ENCODE measurements around the gene CFAP47. TPM values are rescaled to one million over a fixed set of nuclear protein-coding genes. Genes with fewer than 3 reads are reported as not detected.

CFAP47 gene
- total and polyA plus RNA-seq, 2 of the 4 experiments (the other 2 are of a cell fraction) = not detected

DNA sequence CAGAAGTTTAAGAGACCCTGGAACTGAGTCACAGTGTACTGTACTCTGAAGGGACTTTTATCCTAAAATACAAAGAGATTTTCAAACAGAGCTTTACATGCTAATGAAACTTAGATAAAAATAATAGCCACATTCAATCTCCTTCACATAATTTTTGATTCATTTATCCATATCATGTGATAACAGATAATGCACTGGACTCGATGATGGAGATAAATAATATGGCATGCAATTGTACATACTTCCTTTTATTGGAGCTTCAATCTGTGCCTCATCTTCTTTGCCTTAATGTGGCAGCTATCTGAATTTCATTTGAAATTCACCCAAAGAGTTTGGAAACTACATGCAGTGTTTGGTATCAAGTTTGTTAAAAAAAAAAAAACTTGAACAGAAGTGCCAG lies 390.6 kb downstream of the CFAP47 start:
- Histone ChIP-seq H2AK9ac (replicated peaks; ENCODE audit: low read depth, low read length, poor library complexity) (no peak overlapping the region), H3K9me3 (ENCODE audit: control insufficient read depth, insufficient read depth, low read length) (no peaks in the 10 kb centered on the region), H2BK5ac (ENCODE audit: low read depth, low read length, poor library complexity, severe bottlenecking) (no peak overlapping the region), H4K5ac (ENCODE audit: low read depth, low read length) (no peak overlapping the region), H2AFZ (replicated peaks; ENCODE audit: low read length, poor library complexity) (no peak overlapping the region), H4K91ac (ENCODE audit: insufficient read depth, low read depth, low read length) (no peak overlapping the region), H3K56ac (ENCODE audit: extremely low read depth, insufficient read depth, low read length) (no peak overlapping the region), H3K23ac (ENCODE audit: low read depth, low read length) (no peak overlapping the region), H4K20me1 (ENCODE audit: insufficient read depth, low read length) (no peaks in the 10 kb centered on the region), H3K4me1 (ENCODE audit: control insufficient read depth, insufficient read depth, low read length) (no peaks in the 10 kb centered on the region), H3K36me3 (ENCODE audit: control insufficient read depth, insufficient read depth, low read length) (no peaks in the 10 kb centered on the region), H2BK120ac (ENCODE audit: low read depth, low read length) (no peak overlapping the region), H3K18ac (ENCODE audit: low read depth, low read length) (no peak overlapping the region), H3K27me3 (ENCODE audit: control insufficient read depth, insufficient read depth, low read length) (no peaks in the 10 kb centered on the region), H3K9ac (ENCODE audit: low read depth, low read length) (no peak overlapping the region), H3K79me1 (ENCODE audit: low read depth in 1 of 2, low read length in 2 of 2) (no peaks in the 10 kb centered on the region), H3K4ac (ENCODE audit: low read depth, low read length) (no peak overlapping the region), H4K8ac (ENCODE audit: low read depth in 2 of 2, low read length in 2 of 2) (no peak overlapping the region), H2BK20ac (ENCODE audit: low read depth, low read length) (no peak overlapping the region), H3K4me3 (ENCODE audit: insufficient read depth, low read depth, low read length) (no peak overlapping the region), H2AK5ac (ENCODE audit: low read depth, low read length) (no peak overlapping the region), H3K27ac (ENCODE audit: insufficient read depth, low read length) (no peak overlapping the region), H3K14ac (replicated peaks; ENCODE audit: low read depth, low read length) (no peak overlapping the region), H3K4me2 (ENCODE audit: low read depth, low read length) (no peak overlapping the region), H2BK15ac (ENCODE audit: low read depth, low read length) (no peak overlapping the region), H3K9me1 (ENCODE audit: insufficient read depth, low read length) (no peaks in the 10 kb centered on the region)
- DNase-seq (no peak), ATAC-seq (ENCODE audit: low read depth) (no peak)
- in situ Hi-C loops (cut with MboI; ENCODE audit: low sequenced_read_pairs) = no loop called here
- intact Hi-C loops (cut with micrococcal nuclease) = no loop called here
- dilution Hi-C loops (cut with HindIII; ENCODE audit: low sequenced_read_pairs, unreplicated experiment) = no loop called here
- BruUV-seq (replicated peaks) = no TSS peak
- ChIA-PET CTCF (no interaction called here), POLR2A (ENCODE audit: unreplicated experiment) (no interaction called here)
- TF ChIP-seq, protein P1, sequence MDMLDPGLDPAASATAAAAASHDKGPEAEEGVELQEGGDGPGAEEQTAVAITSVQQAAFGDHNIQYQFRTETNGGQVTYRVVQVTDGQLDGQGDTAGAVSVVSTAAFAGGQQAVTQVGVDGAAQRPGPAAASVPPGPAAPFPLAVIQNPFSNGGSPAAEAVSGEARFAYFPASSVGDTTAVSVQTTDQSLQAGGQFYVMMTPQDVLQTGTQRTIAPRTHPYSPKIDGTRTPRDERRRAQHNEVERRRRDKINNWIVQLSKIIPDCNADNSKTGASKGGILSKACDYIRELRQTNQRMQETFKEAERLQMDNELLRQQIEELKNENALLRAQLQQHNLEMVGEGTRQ (IDR thresholded peaks at IDR 0.05; ENCODE audit: low read depth, low read length) = no peak
- TF ChIP-seq RCOR1 (IDR thresholded peaks at IDR 0.05; ENCODE audit: insufficient replicate concordance, low read length) (no peak), BHLHE40 (IDR thresholded peaks at IDR 0.05; ENCODE audit: low read depth, low read length) (no peak), MAZ (IDR thresholded peaks at IDR 0.05; ENCODE audit: borderline replicate concordance, low read depth, low read length) (no peak), SMC3 (IDR thresholded peaks at IDR 0.05; ENCODE audit: low read depth, low read length) (no peak), NFE2L2 (IDR thresholded peaks at IDR 0.05; ENCODE audit: low read depth, low read length) (no peak), MXI1 (IDR thresholded peaks at IDR 0.05; ENCODE audit: borderline replicate concordance, low read depth, low read length) (no peak), RAD21 (IDR thresholded peaks at IDR 0.05; ENCODE audit: low read length) (no peak), RFX5 (IDR thresholded peaks at IDR 0.05; ENCODE audit: low read depth, low read length) (no peak), POLR2A (IDR thresholded peaks at IDR 0.05; ENCODE audit: low read depth, low read length) (no peak), MAFK (IDR thresholded peaks at IDR 0.05; ENCODE audit: low read depth, low read length) (no peak), CEBPB (IDR thresholded peaks at IDR 0.05; ENCODE audit: low read depth, low read length) (no peak), CHD1 (IDR thresholded peaks at IDR 0.05; ENCODE audit: low read depth, low read length) (no peak), FOS (IDR thresholded peaks at IDR 0.05; ENCODE audit: low read depth, low read length) (no peak)
- TF ChIP-seq, protein P2, sequence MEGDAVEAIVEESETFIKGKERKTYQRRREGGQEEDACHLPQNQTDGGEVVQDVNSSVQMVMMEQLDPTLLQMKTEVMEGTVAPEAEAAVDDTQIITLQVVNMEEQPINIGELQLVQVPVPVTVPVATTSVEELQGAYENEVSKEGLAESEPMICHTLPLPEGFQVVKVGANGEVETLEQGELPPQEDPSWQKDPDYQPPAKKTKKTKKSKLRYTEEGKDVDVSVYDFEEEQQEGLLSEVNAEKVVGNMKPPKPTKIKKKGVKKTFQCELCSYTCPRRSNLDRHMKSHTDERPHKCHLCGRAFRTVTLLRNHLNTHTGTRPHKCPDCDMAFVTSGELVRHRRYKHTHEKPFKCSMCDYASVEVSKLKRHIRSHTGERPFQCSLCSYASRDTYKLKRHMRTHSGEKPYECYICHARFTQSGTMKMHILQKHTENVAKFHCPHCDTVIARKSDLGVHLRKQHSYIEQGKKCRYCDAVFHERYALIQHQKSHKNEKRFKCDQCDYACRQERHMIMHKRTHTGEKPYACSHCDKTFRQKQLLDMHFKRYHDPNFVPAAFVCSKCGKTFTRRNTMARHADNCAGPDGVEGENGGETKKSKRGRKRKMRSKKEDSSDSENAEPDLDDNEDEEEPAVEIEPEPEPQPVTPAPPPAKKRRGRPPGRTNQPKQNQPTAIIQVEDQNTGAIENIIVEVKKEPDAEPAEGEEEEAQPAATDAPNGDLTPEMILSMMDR (conservative IDR thresholded peaks at IDR 0.05; ENCODE audit: low read depth, low read length) = no peak
- TF ChIP-seq, protein P3, sequence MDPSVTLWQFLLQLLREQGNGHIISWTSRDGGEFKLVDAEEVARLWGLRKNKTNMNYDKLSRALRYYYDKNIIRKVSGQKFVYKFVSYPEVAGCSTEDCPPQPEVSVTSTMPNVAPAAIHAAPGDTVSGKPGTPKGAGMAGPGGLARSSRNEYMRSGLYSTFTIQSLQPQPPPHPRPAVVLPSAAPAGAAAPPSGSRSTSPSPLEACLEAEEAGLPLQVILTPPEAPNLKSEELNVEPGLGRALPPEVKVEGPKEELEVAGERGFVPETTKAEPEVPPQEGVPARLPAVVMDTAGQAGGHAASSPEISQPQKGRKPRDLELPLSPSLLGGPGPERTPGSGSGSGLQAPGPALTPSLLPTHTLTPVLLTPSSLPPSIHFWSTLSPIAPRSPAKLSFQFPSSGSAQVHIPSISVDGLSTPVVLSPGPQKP (IDR thresholded peaks at IDR 0.05; ENCODE audit: borderline replicate concordance, low read depth, low read length) = no peak
- no CpG with 5 or more reads among the region's 1 CpG for WGBS, 2 experiments (ENCODE audit: extremely low coverage in 2 of 2, insufficient read length in 1 of 2)

Data from IMR-90 (cell line).